ENCODE measurements around the gene LCE3C. TPM values are rescaled to one million over a fixed set of nuclear protein-coding genes. Genes with fewer than 3 reads are reported as not detected.
"Not testable (repeated sequence)": the region's sequence is repeated elsewhere in the genome, so short reads cannot be mapped to it uniquely, and the experiment has no call there.

LCE3C gene
- total and polyA plus RNA-seq, 3 donors from 2014 or later: not detected

DNA sequence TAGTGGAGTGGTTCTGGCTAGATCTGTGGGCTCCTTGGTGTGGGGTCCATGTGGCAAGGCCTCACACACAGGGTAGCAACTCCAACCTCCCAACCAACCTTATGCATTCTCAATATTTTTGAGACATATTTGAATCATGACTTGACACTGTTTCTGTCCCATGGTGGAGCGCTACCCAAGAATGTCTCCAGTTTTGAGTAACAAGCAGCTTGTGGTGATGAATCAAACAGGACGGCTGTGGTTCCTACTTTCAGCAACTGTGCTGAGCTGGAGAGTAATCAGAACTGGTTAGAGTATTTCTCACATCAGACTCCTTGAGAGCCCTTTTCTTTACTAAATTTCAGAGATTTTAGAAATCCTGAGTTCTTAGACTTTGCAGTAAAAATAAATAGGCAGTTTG lies 22.9 kb upstream of the LCE3C start:
- H3K36me3 ChIP-seq (ENCODE audit: low read depth, missing control alignments): no peaks in the 10 kb centered on the region
- H3K9me3 ChIP-seq: no peaks in the 10 kb centered on the region
- H3K27ac ChIP-seq: no peak overlapping the region
- TF ChIP-seq, protein P1, sequence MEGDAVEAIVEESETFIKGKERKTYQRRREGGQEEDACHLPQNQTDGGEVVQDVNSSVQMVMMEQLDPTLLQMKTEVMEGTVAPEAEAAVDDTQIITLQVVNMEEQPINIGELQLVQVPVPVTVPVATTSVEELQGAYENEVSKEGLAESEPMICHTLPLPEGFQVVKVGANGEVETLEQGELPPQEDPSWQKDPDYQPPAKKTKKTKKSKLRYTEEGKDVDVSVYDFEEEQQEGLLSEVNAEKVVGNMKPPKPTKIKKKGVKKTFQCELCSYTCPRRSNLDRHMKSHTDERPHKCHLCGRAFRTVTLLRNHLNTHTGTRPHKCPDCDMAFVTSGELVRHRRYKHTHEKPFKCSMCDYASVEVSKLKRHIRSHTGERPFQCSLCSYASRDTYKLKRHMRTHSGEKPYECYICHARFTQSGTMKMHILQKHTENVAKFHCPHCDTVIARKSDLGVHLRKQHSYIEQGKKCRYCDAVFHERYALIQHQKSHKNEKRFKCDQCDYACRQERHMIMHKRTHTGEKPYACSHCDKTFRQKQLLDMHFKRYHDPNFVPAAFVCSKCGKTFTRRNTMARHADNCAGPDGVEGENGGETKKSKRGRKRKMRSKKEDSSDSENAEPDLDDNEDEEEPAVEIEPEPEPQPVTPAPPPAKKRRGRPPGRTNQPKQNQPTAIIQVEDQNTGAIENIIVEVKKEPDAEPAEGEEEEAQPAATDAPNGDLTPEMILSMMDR (IDR thresholded peaks at IDR 0.05): no peak
- no peak for TF ChIP-seq POLR2A (IDR thresholded peaks at IDR 0.05)
- no peaks in the 10 kb centered on the region for H3K27me3 ChIP-seq
- no peak for DNase-seq
- no peaks in the 10 kb centered on the region for H3K4me1 ChIP-seq
- intact Hi-C loops (cut with DNase I; ENCODE audit: low total_unique reads): no loop called here
- WGBS, 2 donors: 89 to 95% methylated on average over 2 of the region's 2 CpGs
- H3K4me3 ChIP-seq: no peak overlapping the region

DNA sequence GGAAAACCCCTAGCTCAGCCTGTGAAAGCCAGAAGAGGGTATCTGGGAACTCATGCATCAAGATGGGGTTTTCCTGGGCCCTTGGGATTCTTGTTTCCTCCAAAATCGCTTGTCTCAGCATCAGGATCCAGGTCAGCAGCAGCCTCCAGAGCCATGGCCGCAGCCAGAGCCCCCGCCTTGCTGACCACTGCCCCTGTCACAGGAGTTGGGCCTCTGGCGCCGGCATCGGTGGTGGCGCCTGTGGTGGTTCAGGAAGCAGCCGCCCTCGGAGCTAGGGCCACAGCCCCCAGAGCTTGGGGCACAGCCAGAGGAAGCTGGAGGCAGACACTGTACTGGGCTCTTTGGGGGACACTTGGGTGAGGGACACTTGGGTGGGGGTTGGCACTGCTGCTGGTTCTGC lies 20.5 kb upstream of the LCE3C start:
- H3K27ac ChIP-seq; intact Hi-C loops (cut with DNase I; ENCODE audit: low total_unique reads); H3K9me3 ChIP-seq; DNase-seq; H3K4me1 ChIP-seq; H3K27me3 ChIP-seq; H3K36me3 ChIP-seq (ENCODE audit: low read depth, missing control alignments); H3K4me3 ChIP-seq: not testable (repeated sequence)
- WGBS, 2 donors: 76 to 88% methylated on average over 3 to 9 of the region's 9 CpGs

DNA sequence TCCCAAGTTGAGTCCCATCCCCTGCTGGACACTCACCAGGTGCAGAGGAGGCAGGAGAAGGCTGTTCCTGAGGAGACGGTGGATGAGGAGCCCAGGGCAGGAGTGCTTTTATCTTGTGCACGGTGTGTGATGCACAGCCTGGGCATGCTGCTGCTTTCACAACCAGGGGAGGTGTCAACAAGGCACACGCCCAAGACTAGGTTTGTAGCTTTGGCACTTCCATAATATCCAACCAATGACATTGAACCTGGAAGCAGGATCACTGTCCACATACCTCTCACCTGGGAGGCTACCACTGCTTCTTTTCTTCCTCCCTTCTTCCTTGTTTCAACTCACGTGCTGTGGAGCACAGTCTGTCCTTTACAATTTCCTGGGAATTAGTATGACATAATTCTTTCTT lies 19.6 kb upstream of the LCE3C start, which contains the start of gene LCE3D:
TSS of gene LCE3D (minus strand) at position 84 of the 400 bp plus-strand sequence. CDS start 580 bp downstream, outside the sequence.
- Histone ChIP-seq H3K27me3 (no peaks in the 10 kb centered on the region), H3K9me3 (no peaks in the 10 kb centered on the region), H3K27ac (no peak within 1 kb of the TSS), H3K4me3 (no peak within 1 kb of the TSS), H3K36me3 (ENCODE audit: low read depth, missing control alignments) (no peaks in the 10 kb centered on the region), H3K4me1 (no peaks in the 10 kb centered on the region)
- WGBS, 2 donors: 70 to 84% methylated on average over 4 of the region's 4 CpGs
- DNase-seq: no peak
- intact Hi-C loops (cut with DNase I; ENCODE audit: low total_unique reads): no loop called here
- no peak for TF ChIP-seq POLR2A (IDR thresholded peaks at IDR 0.05)
- TF ChIP-seq, protein P1 (IDR thresholded peaks at IDR 0.05): no peak

DNA sequence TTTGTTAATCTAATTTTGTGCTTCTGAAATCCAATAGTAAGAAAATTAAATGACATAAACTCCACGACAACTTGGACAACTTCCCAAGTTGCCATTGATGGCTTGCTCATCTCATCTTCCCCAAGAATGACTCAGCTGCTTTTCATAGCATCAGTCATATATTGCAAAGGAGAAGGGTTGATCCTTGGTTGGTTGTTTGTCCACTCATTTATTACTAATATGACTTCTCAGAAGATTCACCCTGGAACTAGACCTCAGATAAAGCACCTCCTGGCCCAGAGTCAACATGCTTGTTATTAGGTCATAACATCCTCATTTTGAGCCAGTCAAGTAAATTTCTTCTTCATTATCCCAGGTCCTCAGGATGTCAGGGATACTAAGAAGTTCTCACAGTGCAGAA lies 17.4 kb upstream of the LCE3C start:
- H3K36me3 ChIP-seq (ENCODE audit: low read depth, missing control alignments): no peaks in the 10 kb centered on the region
- H3K4me3 ChIP-seq: no peak overlapping the region
- no peak overlapping the region for H3K27ac ChIP-seq
- no peaks in the 10 kb centered on the region for H3K4me1 ChIP-seq
- WGBS, 2 donors: 82 to 85% methylated on average over 1 of the region's 1 CpG
- DNase-seq: no peak
- TF ChIP-seq, protein P1 (IDR thresholded peaks at IDR 0.05): no peak
- no peak for TF ChIP-seq POLR2A (IDR thresholded peaks at IDR 0.05)
- intact Hi-C loops (cut with DNase I; ENCODE audit: low total_unique reads): no loop called here
- no peaks in the 10 kb centered on the region for H3K27me3 ChIP-seq
- H3K9me3 ChIP-seq: no peaks in the 10 kb centered on the region

DNA sequence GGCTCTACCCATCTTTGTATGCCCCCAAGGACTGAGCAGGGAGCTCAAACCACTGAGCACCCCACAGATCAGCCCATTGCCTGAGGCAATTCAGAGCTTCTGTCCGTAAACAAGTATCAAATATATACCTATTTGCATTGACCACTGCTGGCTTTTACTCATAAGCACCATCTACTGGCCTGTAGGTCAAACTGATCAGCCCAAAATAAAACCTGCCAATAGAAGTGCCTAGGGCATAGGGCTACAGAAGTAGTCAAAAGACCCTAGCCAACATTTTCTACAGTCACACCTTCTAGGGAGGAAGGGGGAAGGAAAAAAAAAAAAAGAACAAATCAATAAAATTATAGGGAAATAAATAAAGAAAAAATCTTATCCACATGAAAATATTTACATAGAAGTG lies 14.4 kb upstream of the LCE3C start:
- intact Hi-C loops (cut with DNase I; ENCODE audit: low total_unique reads): no loop called here
- WGBS, 2 donors: 67% methylated on average over 1 of the region's 1 CpG; no CpG with 5 or more reads in 1 of the 2 donors
- Histone ChIP-seq H3K27me3 (no peaks in the 10 kb centered on the region), H3K4me3 (no peak overlapping the region), H3K27ac (no peak overlapping the region), H3K4me1 (no peaks in the 10 kb centered on the region), H3K9me3 (no peaks in the 10 kb centered on the region), H3K36me3 (ENCODE audit: low read depth, missing control alignments) (no peaks in the 10 kb centered on the region)
- TF ChIP-seq POLR2A (IDR thresholded peaks at IDR 0.05): no peak
- TF ChIP-seq, protein P1 (IDR thresholded peaks at IDR 0.05): no peak
- no peak for DNase-seq

Measured in testis (tissue), 3 donors.